ENCODE measurements around the gene CALHM2.
"Not testable (repeated sequence)": the region's sequence is repeated elsewhere in the genome, so short reads cannot be mapped to it uniquely, and the experiment has no call there.

CALHM2 gene

GRCh38 chr10:103486635-103487409, 34.7 kb upstream of the CALHM2 start:
- not testable (repeated sequence) for H3K9me3 Mint-ChIP-seq, H3K27ac Mint-ChIP-seq, ATAC-seq, H3K4me3 Mint-ChIP-seq, DNase-seq
- Mint-ChIP-seq H3K4me1 (peaks cover 32% of the 10 kb centered on the region), H3K27me3 (peaks cover 16% of the 10 kb centered on the region)

DNA sequence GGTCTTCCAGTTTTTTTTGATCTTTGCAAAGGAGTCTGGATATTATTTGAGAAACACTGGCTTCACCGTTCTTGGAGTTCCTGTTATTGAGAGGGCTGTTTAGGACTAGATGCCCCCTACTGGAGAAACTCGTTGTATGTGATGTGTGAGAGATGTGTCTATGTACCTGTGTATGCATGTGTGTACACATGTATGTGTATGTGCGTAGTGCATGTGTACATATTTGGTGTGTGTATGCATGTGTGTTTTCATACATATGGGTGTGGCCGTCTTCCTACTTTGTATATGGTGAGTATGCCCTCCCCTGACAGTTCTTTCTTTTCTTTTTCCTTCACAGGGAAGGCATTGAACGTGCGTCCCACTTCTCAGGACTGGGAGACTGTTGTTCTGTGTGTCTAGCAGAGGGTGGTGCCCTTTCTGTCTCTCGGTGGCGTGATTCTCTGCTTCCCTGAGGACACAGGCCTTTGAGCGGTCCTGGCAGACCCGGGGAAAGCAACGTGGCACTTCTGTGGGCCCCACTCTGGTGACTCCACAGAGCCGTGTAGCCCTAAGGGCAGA, 29.9 kb upstream of the CALHM2 start:
- no peaks in the 10 kb centered on the region for H3K27me3 Mint-ChIP-seq
- no peak overlapping the region for H3K4me3 Mint-ChIP-seq
- DNase-seq = peak; percentile 35 to 37
- H3K27ac Mint-ChIP-seq = no peak overlapping the region
- H3K4me1 Mint-ChIP-seq = peaks cover 6% of the 10 kb centered on the region
- peak; percentile 85 for ATAC-seq
- H3K9me3 Mint-ChIP-seq = no peaks in the 10 kb centered on the region

DNA sequence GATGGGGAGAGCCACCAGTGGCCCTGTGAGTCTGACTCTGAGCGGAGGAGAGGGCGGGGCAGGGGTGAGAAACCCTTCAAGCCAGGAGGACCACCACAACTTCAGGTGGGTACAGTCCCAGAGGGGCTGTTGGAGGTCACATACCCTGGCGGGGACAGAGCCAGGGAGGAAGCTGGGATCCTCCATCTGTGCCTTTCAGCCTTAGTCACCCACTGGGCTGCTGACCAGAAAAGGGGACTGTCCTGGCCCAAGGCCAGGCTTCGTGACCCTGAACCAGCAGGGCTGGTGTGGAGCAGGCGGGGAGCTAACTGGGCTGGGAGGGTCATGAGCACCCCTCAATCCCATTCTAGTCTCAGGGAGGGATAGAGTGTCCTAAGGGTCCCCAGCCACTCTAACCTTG, 28.4 kb upstream of the CALHM2 start:
- no peak overlapping the region for H3K27ac Mint-ChIP-seq
- H3K4me3 Mint-ChIP-seq = no peak overlapping the region

DNA sequence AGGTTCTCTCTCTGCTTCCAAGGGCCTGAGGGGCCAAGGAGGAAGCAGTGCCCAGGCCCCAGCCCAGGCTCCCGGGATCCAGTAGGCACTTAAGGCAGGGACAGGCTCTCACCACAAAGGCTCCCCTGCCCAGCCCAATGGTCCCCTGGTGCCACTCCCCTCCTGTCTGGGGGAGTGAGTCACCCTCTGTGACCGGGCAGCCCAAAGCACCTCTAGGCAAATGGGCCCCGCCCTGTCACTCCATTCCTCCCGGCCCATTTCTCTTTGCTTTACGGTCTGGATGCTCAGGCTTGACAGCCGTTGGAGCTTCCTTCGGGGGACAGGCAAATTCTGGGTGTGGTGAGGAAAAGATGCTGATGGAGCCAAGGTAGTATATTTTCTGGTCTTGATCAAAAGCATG, 27.0 kb upstream of the CALHM2 start, which contains the start of gene CALHM3:
CALHM3 (minus strand) TSS at position 106 of the 400 bp plus-strand sequence. CDS start 208 bp downstream, outside the sequence.
- Mint-ChIP-seq H3K4me3 (no peak within 1 kb of the TSS), H3K9me3 (no peaks in the 10 kb centered on the region), H3K4me1 (peaks cover 8% of the 10 kb centered on the region), H3K27me3 (no peaks in the 10 kb centered on the region), H3K27ac (no peak within 1 kb of the TSS)
- ATAC-seq = no peak
- DNase-seq = no peak

More for the DNA sequence above, 28.4 kb upstream of the CALHM2 start:
- H3K9me3 Mint-ChIP-seq = no peaks in the 10 kb centered on the region
- no peaks in the 10 kb centered on the region for H3K27me3 Mint-ChIP-seq
- H3K4me1 Mint-ChIP-seq = peaks cover 9% of the 10 kb centered on the region
- ATAC-seq = no peak
- no peak for DNase-seq

- Mint-ChIP-seq H3K9me3 (no peaks in the 10 kb centered on the region), H3K27me3 (no peaks in the 10 kb centered on the region), H3K27ac (no peak overlapping the region), H3K4me1 (peaks cover 8% of the 10 kb centered on the region), H3K4me3 (no peak overlapping the region)
- ATAC-seq (no peak), DNase-seq (no peak)
These were observed 26.5 kb upstream of the CALHM2 start for GRCh38 chr10:103478671-103479070.

- Mint-ChIP-seq H3K9me3 (no peaks in the 10 kb centered on the region), H3K4me1 (peaks cover 20% of the 10 kb centered on the region), H3K27me3 (no peaks in the 10 kb centered on the region), H3K27ac (peak overlapping the region; percentile 72 to 87), H3K4me3 (no peak overlapping the region)
- peak; percentile 83 for ATAC-seq
- DNase-seq = peak in 1 of 2 donors; percentile 55
These were observed 24.0 kb upstream of the CALHM2 start for GRCh38 chr10:103476046-103476768.

DNA sequence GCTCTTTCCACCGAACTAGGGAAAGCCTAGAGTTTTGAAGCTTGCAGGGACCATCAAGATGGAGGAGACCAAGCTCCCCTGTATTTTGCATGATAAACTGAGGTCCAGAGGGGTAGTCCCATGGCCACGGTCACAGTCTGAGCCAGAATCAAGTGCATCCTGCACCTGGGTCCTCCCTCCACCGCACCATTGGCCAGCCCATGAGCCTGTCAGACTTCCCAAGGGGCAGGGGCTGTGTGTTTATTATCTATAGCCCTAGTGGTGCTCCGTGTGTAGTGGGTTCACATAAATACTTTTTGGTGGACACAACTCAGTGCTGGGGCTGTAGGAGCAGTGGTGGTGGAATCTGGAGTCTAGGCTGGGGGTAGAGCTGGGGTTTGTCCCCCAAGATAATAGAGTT, 23.3 kb upstream of the CALHM2 start:
- no peak for ATAC-seq
- Mint-ChIP-seq H3K4me3 (no peak overlapping the region), H3K27ac (no peak overlapping the region), H3K27me3 (no peaks in the 10 kb centered on the region), H3K9me3 (no peaks in the 10 kb centered on the region), H3K4me1 (peaks cover 28% of the 10 kb centered on the region)
- DNase-seq = no peak

DNA sequence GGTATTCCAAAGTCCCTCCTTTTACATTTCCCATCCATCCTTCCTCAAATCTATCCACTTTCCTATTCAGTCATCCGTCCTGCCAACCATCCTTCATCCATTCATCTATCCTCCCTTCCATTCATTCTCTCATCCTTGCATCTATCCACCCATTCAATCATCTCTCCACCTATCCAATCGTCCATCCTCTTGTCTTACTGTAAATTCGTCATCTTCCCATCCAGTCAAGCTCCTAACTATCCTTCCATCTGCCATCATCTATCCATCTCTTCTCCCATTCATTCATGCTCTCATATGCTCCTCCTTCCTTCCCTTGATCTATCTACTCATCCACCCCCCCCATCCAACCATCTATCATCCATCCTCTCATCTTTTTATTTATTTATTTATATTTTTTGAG, 21.9 kb upstream of the CALHM2 start:
- DNase-seq = no peak
- no peak overlapping the region for H3K27ac Mint-ChIP-seq
- no peak overlapping the region for H3K4me3 Mint-ChIP-seq
- peaks cover 31% of the 10 kb centered on the region for H3K4me1 Mint-ChIP-seq
- no peak for ATAC-seq
- H3K27me3 Mint-ChIP-seq = no peaks in the 10 kb centered on the region
- no peaks in the 10 kb centered on the region for H3K9me3 Mint-ChIP-seq

DNA sequence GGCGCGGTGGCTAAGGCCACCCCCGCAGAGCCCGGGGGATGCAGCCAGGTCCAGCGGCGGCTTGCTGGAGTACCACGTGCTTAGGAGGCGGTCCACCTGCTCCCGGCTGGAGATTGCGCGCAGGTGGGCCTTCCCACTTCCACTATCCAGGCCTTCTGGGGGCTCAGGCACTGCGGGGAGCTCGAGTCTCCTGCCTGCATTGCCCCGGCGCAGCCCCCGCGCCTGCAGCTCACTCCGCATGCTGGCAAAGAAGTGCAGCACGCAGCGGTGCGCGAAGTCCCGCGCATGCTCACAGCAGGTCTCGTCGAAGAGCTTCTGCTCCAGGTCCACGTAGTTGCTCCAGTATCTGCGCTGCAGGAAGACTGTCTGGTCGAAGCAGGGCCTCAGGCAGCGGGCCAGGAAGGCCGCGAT, 21.1 kb upstream of the CALHM2 start:
- no peak for ATAC-seq
- Mint-ChIP-seq H3K4me3 (no peak overlapping the region), H3K27ac (no peak overlapping the region), H3K27me3 (no peaks in the 10 kb centered on the region), H3K9me3 (no peaks in the 10 kb centered on the region), H3K4me1 (peaks cover 31% of the 10 kb centered on the region)
- DNase-seq = no peak

DNA sequence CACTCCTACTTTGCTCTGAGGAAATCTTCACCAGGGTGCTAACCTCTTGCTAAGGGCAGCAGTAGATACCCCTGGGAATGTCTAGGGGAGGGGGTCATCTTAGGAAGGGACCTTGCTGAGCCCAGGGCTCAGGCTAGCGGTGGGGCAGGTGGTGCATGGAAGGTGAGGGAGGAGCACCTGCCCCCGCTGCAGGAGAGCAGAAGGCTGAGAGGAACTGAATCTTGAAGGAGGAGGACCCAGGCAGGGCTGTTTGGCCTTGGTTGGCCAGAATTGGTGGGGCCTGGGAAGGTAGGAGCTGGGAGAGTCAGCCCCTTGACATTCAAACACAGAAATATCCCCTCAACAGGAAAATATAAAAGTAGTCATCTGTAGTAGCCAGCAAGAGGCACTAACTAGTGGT, 19.8 kb upstream of the CALHM2 start:
- Mint-ChIP-seq H3K4me3 (peak overlapping the region; percentile 75 to 78), H3K4me1 (peaks cover 41% of the 10 kb centered on the region), H3K27me3 (no peaks in the 10 kb centered on the region), H3K27ac (peak overlapping the region; percentile 60 to 83), H3K9me3 (no peaks in the 10 kb centered on the region)
- ATAC-seq (no peak), DNase-seq (no peak)

GRCh38 chr10:103470761-103471653, 18.8 kb upstream of the CALHM2 start:
- H3K27me3 Mint-ChIP-seq = no peaks in the 10 kb centered on the region
- H3K9me3 Mint-ChIP-seq = no peaks in the 10 kb centered on the region
- H3K27ac Mint-ChIP-seq = peak overlapping the region; percentile 92 to 95
- peak overlapping the region; percentile 75 to 78 for H3K4me3 Mint-ChIP-seq
- peaks cover 39% of the 10 kb centered on the region for H3K4me1 Mint-ChIP-seq
- ATAC-seq = peak; percentile 93
- peak; percentile 67 to 80 for DNase-seq

GRCh38 chr10:103469201-103469600, 17.0 kb upstream of the CALHM2 start:
- H3K4me3 Mint-ChIP-seq = no peak overlapping the region
- H3K9me3 Mint-ChIP-seq = no peaks in the 10 kb centered on the region
- DNase-seq (no peak), ATAC-seq (no peak)
- peak overlapping the region in 1 of 2 donors; percentile 10 for H3K27ac Mint-ChIP-seq
- H3K27me3 Mint-ChIP-seq = no peaks in the 10 kb centered on the region
- H3K4me1 Mint-ChIP-seq = peaks cover 38% of the 10 kb centered on the region

- H3K27ac Mint-ChIP-seq = peak overlapping the region in 1 of 2 donors; percentile 88
- H3K4me1 Mint-ChIP-seq = peaks cover 37% of the 10 kb centered on the region
- H3K27me3 Mint-ChIP-seq = no peaks in the 10 kb centered on the region
- no peaks in the 10 kb centered on the region for H3K9me3 Mint-ChIP-seq
- DNase-seq (no peak), ATAC-seq (no peak)
- no peak overlapping the region for H3K4me3 Mint-ChIP-seq
These were observed 15.2 kb upstream of the CALHM2 start for GRCh38 chr10:103467406-103467805.

DNA sequence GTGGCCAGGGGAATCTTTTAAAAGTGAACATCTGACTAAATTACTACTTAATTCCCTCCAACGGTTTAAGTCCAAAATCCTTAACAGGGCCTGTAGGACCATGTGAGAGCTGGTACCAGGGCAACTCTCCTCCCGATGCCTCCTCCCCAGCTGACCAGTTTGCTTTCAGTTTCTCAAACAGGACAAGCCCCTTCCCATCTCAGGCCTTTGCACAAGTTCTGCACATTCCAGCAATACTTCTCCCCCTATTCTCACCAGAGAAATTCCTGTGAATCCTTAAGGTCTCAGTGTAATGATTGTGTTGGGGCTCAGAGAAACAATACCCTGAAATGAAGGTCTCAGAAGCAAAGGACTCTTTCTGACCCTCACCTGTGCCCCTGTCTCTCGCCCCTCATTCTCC, 14.6 kb upstream of the CALHM2 start:
- H3K27me3 Mint-ChIP-seq = no peaks in the 10 kb centered on the region

More for the DNA sequence above, 14.6 kb upstream of the CALHM2 start:
- Mint-ChIP-seq H3K27ac (peak overlapping the region; percentile 27 to 79), H3K4me3 (no peak overlapping the region), H3K4me1 (peaks cover 30% of the 10 kb centered on the region), H3K9me3 (no peaks in the 10 kb centered on the region)
- ATAC-seq = no peak
- DNase-seq = no peak

All from stimulated activated naive CD8-positive, alpha-beta T cell treated with anti-CD3 and anti-CD28 coated beads, Interleukin-15, amount 100 ng/mL, for 72 hours (primary cell).